Posterior cingulate gyrus (tissue), 11 donors: Measurements from ENCODE around the gene GPD1.

Source experiments
- DNase-seq, 10 donors: peaks; one replicate each; pipeline versions ENCODE4 v3.0.0 to v3.0.0-alpha.2; 2020 to 2021; ENCODE audit warnings: mixed read lengths in 3 of 10
- intact Hi-C: fragments of 100-400 bp; cut with DNase I; formaldehyde crosslinking; loops from one replicate; pipeline ENCODE4 v1.15.1; 2023

The GPD1 gene

DNA sequence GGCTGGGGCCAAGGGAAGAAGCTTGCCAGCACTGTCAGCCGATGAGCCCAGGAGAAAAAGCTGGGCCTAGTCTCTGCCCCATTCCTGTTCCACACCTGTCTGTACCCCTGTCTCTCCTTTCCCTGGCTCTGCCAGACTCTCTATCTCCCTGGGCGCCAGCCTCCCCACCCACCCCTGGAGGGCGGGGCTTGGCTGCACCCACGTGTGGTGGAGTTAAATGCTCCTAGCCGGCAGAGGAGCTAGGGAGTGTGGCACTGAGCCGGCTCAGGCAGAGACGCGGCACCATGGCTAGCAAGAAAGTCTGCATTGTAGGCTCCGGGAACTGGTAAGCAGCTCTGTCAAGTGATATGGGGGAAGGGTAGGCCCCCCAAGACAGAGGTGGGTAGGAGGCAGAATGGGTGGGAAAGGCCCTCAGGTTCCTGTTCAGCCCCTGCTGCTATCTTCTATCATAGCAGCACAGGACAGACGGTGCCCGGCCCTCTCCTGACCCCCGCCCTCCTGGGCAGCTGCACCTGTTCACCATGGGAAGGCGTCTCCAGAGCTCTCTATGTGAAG lies at the start of gene GPD1:
Gene GPD1 (plus strand): TSS at position 242 of the 555 bp plus-strand sequence. CDS start 43 bp downstream, at position 285.
- intact Hi-C loops, result no loop called here
- DNase-seq, result peak; percentile 60 to 97 (median 82)

DNA sequence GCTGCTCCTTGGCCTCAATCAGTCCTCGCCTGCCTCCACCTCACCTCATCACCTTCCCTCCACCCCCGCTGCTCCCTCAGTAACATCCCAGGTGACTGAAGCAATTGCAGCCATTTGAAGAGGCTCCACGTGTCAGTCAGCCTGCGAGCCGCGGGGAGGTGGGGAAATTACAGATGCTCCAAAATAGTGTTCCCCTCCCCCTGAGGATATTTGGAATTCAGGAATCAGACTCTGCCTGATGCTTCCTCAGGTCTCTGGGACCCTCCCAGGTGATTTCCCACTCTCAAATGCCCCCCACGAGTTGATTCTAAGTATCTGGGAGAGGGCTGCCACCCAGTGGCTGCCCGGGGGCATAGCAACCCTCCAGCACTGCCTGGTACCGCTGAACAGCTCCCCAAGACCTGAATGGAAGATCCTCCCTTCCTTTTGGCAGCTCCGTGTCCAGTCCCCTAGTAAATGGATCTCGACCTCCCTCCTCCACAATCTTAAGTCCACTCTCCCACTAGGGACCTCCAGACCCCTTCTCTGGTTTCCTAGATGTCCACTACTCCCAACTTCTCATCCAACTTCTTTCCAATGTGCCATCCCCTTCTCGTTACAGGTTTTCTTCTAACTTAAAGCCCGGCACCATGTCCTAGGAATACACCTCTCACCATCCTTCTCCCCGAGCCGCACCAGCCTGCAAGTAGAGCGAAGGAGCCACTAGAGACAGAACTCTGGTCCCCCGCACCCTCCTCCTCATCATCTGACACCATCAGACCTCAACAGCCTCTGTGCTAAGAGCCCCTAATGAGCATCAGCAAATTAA lies 47.8 kb upstream of the GPD1 start:
- intact Hi-C loops, result loop anchor here (1.0 to 5.0 kb wide), 4 partner anchors 17 to 89 kb away; no protein-coding TSS in a partner anchor
- peak in 8 of 10 donors; percentile 43 to 93 (median 60) for DNase-seq

DNA sequence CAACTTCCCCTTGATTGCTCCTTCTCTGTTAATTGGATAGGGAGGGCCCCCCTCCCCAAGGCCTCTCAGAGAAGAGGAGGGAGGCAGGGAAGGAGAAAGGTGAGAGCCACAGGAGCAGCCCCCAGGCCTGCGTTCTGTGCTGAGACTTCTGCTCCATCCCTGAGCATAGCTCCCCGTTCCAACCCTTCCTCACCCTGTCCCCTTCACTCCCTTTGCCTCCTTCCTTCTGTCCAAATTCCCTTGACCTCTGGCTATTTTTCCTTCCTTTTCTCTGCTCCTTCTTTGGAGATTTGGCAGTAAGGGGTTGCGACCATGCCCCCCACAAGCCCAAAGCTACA lies 47.2 kb upstream of the GPD1 start:
- intact Hi-C loops, result loop anchor here (1.0 to 5.0 kb wide), 4 partner anchors 17 to 89 kb away; no protein-coding TSS in a partner anchor
- DNase-seq, result peak in 1 of 10 donors; percentile 69

- intact Hi-C loops, result loop anchor here (1.0 to 5.0 kb wide), 4 partner anchors 18 to 90 kb away; no protein-coding TSS in a partner anchor
- DNase-seq, result peak; percentile 71 to 95 (median 78)
These were observed 46.6 kb upstream of the GPD1 start, which contains the start of gene ASIC1 for GRCh38 chr12:50057000-50057841. Gene ASIC1 (plus strand): TSS chr12:50057596. CDS start chr12:50058767, 1,171 bp downstream.

DNA sequence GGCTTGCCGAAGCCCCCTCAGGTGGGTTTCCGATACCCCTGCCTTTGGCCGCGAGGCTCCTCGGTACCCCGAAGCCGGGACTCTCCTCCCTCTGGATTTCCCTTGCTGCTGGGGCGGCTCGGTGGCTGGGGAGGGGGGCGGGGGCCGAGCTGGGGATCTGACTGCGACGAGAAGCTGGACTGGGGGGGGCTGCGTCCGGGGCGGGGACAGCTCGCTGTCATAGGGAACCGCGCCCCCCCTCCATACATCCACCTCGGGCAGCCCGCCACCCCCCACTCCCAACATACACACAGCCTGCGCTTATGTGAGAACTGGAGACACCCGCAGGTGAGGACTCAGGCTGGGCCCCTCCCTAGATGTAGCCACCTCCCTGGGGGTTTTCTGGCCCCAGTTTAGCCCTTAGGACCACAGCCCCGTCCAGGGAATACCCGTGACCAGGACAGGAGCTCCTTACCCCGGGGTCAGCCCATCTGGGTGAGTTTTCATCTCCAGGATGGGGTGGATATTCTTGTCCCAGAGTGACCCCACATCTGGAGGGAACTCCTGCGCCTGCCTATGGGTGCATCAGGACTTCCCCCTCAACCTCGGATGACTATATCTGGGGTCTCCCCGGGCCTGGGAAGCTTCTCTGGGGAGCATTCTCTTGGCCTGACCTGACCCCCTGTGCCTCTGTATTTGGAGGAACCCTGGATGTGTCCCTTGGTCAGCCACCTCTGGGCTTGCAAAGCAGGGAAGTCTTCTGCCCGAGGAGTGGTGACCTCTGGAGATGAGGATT lies 45.7 kb upstream of the GPD1 start:
- DNase-seq, result peak in 2 of 10 donors; percentile 79 to 85

GRCh38 chr12:50058743-50059312 lies 45.0 kb upstream of the GPD1 start:
- peak in 7 of 10 donors; percentile 23 to 89 (median 50) for DNase-seq
- intact Hi-C loops, result loop anchor here (5.0 kb wide), 1 partner anchor 37 kb away; no protein-coding TSS in a partner anchor

More for the DNA sequence above, 45.7 kb upstream of the GPD1 start:
- intact Hi-C loops, result loop anchor here (2.0 to 5.0 kb wide), 2 partner anchors 36 to 83 kb away; no protein-coding TSS in a partner anchor

GRCh38 chr12:50059440-50060119 lies 44.2 kb upstream of the GPD1 start:
- intact Hi-C loops, result loop anchor here (5.0 kb wide), 1 partner anchor 37 kb away; no protein-coding TSS in a partner anchor
- peak in 2 of 10 donors; percentile 40 to 57 for DNase-seq

DNA sequence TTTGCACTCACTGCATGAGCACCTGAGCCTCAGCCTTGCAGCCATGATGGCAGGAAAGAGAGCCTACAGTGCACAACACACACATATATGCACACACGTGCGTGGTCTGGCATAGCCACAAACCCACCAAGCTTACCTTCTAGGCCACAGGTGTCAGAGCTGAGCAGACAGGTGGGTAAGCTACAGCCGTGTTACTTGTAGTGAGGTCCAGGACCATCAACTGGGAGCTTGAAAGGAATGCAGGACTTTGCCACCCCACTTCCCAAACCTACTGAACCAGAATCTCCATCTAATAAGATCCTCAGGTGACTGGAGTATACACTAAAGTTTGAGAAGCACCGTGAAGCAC lies 43.7 kb upstream of the GPD1 start:
- no peak for DNase-seq
- intact Hi-C loops, result no loop called here

- intact Hi-C loops, result no loop called here
- DNase-seq, result peak in 1 of 10 donors; percentile 18
These were observed 42.6 kb upstream of the GPD1 start for GRCh38 chr12:50061171-50061570.

DNA sequence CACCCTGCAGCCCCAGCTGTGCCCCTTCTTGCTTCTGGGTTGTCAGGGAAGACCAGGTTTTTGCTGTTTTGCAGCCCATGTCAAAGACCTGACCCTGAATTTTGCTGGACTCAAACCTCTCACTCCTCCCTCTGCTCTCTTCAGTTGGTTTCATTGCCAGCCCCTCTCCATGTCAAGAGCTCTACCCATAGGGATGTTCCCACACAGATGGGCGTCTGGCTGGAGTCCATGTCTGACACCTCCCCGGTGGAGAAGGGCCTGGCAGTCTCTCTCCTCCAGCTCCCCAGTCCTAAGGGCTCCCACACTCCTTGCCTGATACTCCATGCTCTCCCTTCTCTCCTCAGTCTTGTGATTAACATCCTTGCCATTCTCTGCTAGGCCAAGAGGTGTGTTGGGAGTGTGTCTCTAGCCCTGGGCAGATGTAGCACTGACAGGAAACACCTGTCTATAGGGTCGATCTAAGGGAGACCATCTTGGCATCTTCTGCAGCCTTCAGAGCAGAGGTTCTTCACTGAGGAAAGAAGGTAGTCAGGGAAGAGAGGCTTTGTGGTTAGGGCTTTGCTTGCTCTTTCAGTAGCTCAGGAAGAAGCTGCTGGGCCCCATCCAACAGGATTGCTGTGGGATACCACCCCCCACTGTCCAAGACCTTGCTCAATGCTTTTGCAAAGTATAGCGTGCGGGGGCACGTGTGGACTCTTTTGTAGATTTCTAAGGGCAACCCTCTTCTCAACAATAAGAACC lies 41.7 kb upstream of the GPD1 start:
- peak in 2 of 10 donors; percentile 31 to 41 for DNase-seq
- intact Hi-C loops, result no loop called here

GRCh38 chr12:50062728-50063460 lies 40.9 kb upstream of the GPD1 start:
- DNase-seq, result peak in 7 of 10 donors; percentile 25 to 93 (median 59)
- intact Hi-C loops, result no loop called here

GRCh38 chr12:50065726-50066310 lies 38.0 kb upstream of the GPD1 start:
- intact Hi-C loops, result no loop called here

GRCh38 chr12:50066402-50066801 lies 37.4 kb upstream of the GPD1 start:
- DNase-seq, result peak in 2 of 10 donors; percentile 5 to 14
- intact Hi-C loops, result no loop called here

More at GRCh38 chr12:50065726-50066310, 38.0 kb upstream of the GPD1 start:
- DNase-seq, result peak in 2 of 10 donors; percentile 71 to 72

DNA sequence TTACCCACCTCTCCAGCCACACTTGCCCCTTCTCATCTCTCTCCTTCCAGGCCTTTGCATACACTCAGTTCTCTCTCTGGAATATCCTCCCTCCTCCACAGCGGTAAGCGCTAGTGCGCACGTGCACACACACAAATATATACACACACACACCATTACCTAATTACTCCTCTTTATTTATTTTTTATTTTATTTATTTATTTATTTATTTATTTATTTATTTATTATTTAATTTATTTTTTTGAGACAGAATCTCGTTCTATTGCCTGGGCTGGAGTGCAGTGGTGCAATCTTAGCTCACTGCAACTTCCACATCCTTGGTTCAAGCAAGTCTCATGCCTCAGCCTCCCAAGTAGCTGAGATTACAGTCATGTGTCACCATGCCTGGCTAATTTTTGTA lies 34.7 kb upstream of the GPD1 start:
- intact Hi-C loops, result no loop called here
- peak in 2 of 10 donors; percentile 7 to 16 for DNase-seq

GRCh38 chr12:50069539-50069938 lies 34.3 kb upstream of the GPD1 start:
- intact Hi-C loops, result no loop called here

GRCh38 chr12:50070314-50071060 lies 33.3 kb upstream of the GPD1 start:
- intact Hi-C loops, result loop anchor here (1.0 to 5.0 kb wide), 3 partner anchors 31 to 203 kb away; no protein-coding TSS in a partner anchor
- peak; percentile 67 to 96 (median 84) for DNase-seq

More at GRCh38 chr12:50069539-50069938, 34.3 kb upstream of the GPD1 start:
- peak in 2 of 10 donors; percentile 5 to 7 for DNase-seq
